HepG2 (cell line): ENCODE results near the gene ETS2. TPM values are rescaled to one million over a fixed set of nuclear protein-coding genes. Genes with fewer than 3 reads are reported as not detected.

Experiments
- DNMT1 ChIP-seq: sonication (generic); formaldehyde crosslinking; IDR thresholded peaks from 2 replicates; pipeline ENCODE4 v1.5.1; 2020; ENCODE audit warnings: mild to moderate bottlenecking, missing genetic modification reagents
- JUN ChIP-seq: sonication (generic); formaldehyde crosslinking; IDR thresholded peaks from 2 replicates; pipeline ENCODE4 v1.4.0; 2020; ENCODE audit warnings: mild to moderate bottlenecking, missing genetic modification reagents
- NKX3-1 ChIP-seq: sonication (generic); formaldehyde crosslinking; IDR thresholded peaks from 2 replicates; pipeline ENCODE4 v1.5.0; 2020; ENCODE audit warnings: missing genetic modification reagents
- RBM39 ChIP-seq: fragments of 200-400 bp; formaldehyde crosslinking; IDR thresholded peaks from one replicate; pipeline ENCODE4 v1.6.1; 2018; ENCODE audit warnings: antibody characterized with exemption, mild to moderate bottlenecking, low read depth, low read length; ENCODE audit not compliant: poor library complexity, severe bottlenecking
- SMARCC2 ChIP-seq: fragments of 450-650 bp; IDR thresholded peaks from 2 replicates; pipeline ENCODE4 v1.6.1; 2017; ENCODE audit warnings: antibody characterized with exemption, mild to moderate bottlenecking
- ZFP82 ChIP-seq: sonication (generic); formaldehyde crosslinking; IDR thresholded peaks from 2 replicates; pipeline ENCODE4 v1.5.1; 2020; ENCODE audit warnings: mild to moderate bottlenecking, missing genetic modification reagents, borderline replicate concordance
- ZFP91 ChIP-seq: sonication (generic); formaldehyde crosslinking; IDR thresholded peaks from 2 replicates; pipeline ENCODE4 v1.9.0; 2022; ENCODE audit warnings: missing genetic modification reagents, mild to moderate bottlenecking, borderline replicate concordance
- ZNF232 ChIP-seq: sonication (generic); formaldehyde crosslinking; IDR thresholded peaks from 2 replicates; pipeline ENCODE4 v1.4.0; 2020; ENCODE audit warnings: missing genetic modification reagents, borderline replicate concordance
- ZNF451 ChIP-seq: sonication (generic); formaldehyde crosslinking; IDR thresholded peaks from 2 replicates; pipeline ENCODE4 v1.5.0; 2020; ENCODE audit warnings: mild to moderate bottlenecking, missing genetic modification reagents
- ZNF746 ChIP-seq: sonication (generic); formaldehyde crosslinking; IDR thresholded peaks from 2 replicates; pipeline ENCODE4 v1.8.0; 2022; ENCODE audit warnings: mild to moderate bottlenecking, missing genetic modification reagents
- ZNF781 ChIP-seq: sonication (generic); formaldehyde crosslinking; IDR thresholded peaks from 2 replicates; pipeline ENCODE4 v1.5.1; 2020; ENCODE audit warnings: borderline replicate concordance, mild to moderate bottlenecking, missing genetic modification reagents; ENCODE audit errors: not compliant biosample characterization
- ZNF788 ChIP-seq: sonication (generic); formaldehyde crosslinking; IDR thresholded peaks from 2 replicates; pipeline ENCODE4 v1.5.0; 2020; ENCODE audit warnings: mild to moderate bottlenecking, missing genetic modification reagents, borderline replicate concordance
- polyA plus RNA-seq, 8 experiments: library from polyadenylated mRNA; depleted of rRNA in 3 of 8; stranded (reverse) in 7 of 8; unstranded in 1 of 8; fragments of >200 nt; fragmentation: Illumina TruSeq in 4 of 8; extraction: Trizol in 4 of 8; gene quantifications; 2 replicates each; pipeline versions ENCODE4 v1.2.1 to v1.2.3, GENCODE V29; 2011 to 2016; ENCODE audit warnings: low read depth in 4 of 8, missing spikeins in 1 of 8, mixed read lengths in 1 of 8; ENCODE audit not compliant: insufficient read depth in 1 of 8
- total RNA-seq, 5 experiments: library from RNA; depleted of rRNA; stranded (reverse); fragments of >200 nt; fragmentation: Illumina TruSeq; extraction: Trizol; gene quantifications; 2 replicates each; pipeline ENCODE4 v1.2.3, GENCODE V29; 2016; ENCODE audit warnings: low read depth in 1 of 5
- TF ChIP-seq, protein P1 (sequence below): sonication (generic); formaldehyde crosslinking; conservative IDR thresholded peaks from 2 replicates; pipeline ENCODE4 v1.8.0; 2022; ENCODE audit warnings: missing genetic modification reagents
- TF ChIP-seq, protein P2 (sequence below): sonication (generic); formaldehyde crosslinking; conservative IDR thresholded peaks from 2 replicates; pipeline ENCODE4 v1.4.0; 2020; ENCODE audit warnings: mild to moderate bottlenecking, missing genetic modification reagents, moderate library complexity
- TF ChIP-seq, protein P3 (sequence below): sonication (generic); formaldehyde crosslinking; IDR thresholded peaks from 2 replicates; pipeline ENCODE4 v1.4.0; 2020; ENCODE audit warnings: missing genetic modification reagents, borderline replicate concordance

ETS2 gene
- total and polyA plus RNA-seq, 2 of the 13 experiments (the other 11 are each of a cell fraction or from before 2014, with no cell fraction given) = 24.6 to 64.4 TPM

DNA sequence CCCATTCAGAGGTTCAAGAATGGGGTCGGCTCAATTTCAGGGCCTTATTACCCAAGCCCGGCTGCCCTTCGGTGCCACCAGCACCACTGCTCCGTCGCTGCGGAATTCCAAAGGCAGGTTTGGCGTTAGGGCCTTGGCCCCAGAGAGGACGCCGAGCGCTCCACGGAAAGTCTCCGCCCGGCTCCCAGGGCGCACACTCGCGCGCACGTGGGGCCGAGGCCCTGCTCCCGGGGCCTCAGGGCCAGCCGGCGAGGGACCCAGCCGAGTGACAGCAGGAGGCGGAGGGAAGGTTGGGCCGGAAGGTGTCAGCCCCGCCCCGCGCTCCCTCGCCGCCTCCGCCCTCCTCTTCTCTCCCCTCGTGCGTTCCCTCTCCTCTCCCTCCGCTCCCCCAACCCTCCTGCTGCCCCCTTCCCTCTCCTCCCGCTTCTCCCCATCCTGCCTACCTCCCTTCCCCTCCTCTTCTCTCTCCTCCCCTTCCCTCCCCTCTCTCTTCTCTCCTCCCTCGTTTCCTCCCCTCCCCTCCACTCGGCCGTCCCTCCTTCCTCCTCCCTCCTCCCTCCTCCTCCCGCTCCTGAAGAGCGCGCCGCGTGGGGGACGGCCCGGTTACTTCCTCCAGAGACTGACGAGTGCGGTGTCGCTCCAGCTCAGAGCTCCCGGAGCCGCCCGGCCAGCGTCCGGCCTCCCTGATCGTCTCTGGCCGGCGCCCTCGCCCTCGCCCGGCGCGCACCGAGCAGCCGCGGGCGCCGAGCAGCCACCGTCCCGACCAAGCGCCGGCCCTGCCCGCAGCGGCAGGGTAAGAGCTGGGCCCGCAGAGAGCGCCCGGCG, at the start of gene ETS2 (continued):
- TF ChIP-seq ZNF746 (CRISPR knock-in tag) (peak; percentile 100), ZNF781 (CRISPR knock-in tag) (peak; percentile 76), RBM39 (peak; percentile 74), ZFP91 (CRISPR knock-in tag) (peak; percentile 80), DNMT1 (CRISPR knock-in tag) (0 out of 2 replicates have a peak, but pooled peaks have one; percentile 25), JUN (no peak), ZNF451 (CRISPR knock-in tag) (peak; percentile 84; the same call in 1 of the 2 replicates), SMARCC2 (no peak), NKX3-1 (CRISPR knock-in tag) (no peak), ZNF232 (CRISPR knock-in tag) (peak; percentile 91), ZNF788 (peak; percentile 96; the same call in 1 of the 2 replicates), ZFP82 (CRISPR knock-in tag) (peak; percentile 79; the same call in 1 of the 2 replicates)
- TF ChIP-seq, protein P1, sequence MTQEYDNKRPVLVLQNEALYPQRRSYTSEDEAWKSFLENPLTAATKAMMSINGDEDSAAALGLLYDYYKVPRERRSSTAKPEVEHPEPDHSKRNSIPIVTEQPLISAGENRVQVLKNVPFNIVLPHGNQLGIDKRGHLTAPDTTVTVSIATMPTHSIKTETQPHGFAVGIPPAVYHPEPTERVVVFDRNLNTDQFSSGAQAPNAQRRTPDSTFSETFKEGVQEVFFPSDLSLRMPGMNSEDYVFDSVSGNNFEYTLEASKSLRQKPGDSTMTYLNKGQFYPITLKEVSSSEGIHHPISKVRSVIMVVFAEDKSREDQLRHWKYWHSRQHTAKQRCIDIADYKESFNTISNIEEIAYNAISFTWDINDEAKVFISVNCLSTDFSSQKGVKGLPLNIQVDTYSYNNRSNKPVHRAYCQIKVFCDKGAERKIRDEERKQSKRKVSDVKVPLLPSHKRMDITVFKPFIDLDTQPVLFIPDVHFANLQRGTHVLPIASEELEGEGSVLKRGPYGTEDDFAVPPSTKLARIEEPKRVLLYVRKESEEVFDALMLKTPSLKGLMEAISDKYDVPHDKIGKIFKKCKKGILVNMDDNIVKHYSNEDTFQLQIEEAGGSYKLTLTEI (CRISPR knock-in tag) = no peak
- TF ChIP-seq, protein P2, sequence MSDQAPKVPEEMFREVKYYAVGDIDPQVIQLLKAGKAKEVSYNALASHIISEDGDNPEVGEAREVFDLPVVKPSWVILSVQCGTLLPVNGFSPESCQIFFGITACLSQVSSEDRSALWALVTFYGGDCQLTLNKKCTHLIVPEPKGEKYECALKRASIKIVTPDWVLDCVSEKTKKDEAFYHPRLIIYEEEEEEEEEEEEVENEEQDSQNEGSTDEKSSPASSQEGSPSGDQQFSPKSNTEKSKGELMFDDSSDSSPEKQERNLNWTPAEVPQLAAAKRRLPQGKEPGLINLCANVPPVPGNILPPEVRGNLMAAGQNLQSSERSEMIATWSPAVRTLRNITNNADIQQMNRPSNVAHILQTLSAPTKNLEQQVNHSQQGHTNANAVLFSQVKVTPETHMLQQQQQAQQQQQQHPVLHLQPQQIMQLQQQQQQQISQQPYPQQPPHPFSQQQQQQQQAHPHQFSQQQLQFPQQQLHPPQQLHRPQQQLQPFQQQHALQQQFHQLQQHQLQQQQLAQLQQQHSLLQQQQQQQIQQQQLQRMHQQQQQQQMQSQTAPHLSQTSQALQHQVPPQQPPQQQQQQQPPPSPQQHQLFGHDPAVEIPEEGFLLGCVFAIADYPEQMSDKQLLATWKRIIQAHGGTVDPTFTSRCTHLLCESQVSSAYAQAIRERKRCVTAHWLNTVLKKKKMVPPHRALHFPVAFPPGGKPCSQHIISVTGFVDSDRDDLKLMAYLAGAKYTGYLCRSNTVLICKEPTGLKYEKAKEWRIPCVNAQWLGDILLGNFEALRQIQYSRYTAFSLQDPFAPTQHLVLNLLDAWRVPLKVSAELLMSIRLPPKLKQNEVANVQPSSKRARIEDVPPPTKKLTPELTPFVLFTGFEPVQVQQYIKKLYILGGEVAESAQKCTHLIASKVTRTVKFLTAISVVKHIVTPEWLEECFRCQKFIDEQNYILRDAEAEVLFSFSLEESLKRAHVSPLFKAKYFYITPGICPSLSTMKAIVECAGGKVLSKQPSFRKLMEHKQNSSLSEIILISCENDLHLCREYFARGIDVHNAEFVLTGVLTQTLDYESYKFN (CRISPR knock-in tag) = peak; percentile 70
- TF ChIP-seq, protein P3, sequence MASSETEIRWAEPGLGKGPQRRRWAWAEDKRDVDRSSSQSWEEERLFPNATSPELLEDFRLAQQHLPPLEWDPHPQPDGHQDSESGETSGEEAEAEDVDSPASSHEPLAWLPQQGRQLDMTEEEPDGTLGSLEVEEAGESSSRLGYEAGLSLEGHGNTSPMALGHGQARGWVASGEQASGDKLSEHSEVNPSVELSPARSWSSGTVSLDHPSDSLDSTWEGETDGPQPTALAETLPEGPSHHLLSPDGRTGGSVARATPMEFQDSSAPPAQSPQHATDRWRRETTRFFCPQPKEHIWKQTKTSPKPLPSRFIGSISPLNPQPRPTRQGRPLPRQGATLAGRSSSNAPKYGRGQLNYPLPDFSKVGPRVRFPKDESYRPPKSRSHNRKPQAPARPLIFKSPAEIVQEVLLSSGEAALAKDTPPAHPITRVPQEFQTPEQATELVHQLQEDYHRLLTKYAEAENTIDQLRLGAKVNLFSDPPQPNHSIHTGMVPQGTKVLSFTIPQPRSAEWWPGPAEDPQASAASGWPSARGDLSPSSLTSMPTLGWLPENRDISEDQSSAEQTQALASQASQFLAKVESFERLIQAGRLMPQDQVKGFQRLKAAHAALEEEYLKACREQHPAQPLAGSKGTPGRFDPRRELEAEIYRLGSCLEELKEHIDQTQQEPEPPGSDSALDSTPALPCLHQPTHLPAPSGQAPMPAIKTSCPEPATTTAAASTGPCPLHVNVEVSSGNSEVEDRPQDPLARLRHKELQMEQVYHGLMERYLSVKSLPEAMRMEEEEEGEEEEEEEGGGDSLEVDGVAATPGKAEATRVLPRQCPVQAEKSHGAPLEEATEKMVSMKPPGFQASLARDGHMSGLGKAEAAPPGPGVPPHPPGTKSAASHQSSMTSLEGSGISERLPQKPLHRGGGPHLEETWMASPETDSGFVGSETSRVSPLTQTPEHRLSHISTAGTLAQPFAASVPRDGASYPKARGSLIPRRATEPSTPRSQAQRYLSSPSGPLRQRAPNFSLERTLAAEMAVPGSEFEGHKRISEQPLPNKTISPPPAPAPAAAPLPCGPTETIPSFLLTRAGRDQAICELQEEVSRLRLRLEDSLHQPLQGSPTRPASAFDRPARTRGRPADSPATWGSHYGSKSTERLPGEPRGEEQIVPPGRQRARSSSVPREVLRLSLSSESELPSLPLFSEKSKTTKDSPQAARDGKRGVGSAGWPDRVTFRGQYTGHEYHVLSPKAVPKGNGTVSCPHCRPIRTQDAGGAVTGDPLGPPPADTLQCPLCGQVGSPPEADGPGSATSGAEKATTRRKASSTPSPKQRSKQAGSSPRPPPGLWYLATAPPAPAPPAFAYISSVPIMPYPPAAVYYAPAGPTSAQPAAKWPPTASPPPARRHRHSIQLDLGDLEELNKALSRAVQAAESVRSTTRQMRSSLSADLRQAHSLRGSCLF (CRISPR knock-in tag) = no peak
